Keratinocyte (primary cell): Measurements from ENCODE around the gene ALOXE3. TPM values are rescaled to one million over a fixed set of nuclear protein-coding genes. Genes with fewer than 3 reads are reported as not detected.

Experiments used
- DNase-seq: peaks from one replicate; pipeline ENCODE4 v3.0.0-alpha.2; 2011; ENCODE audit warnings: low read depth, missing footprints, low spot score
- FAIRE-seq: peaks from 2 replicates; lab custom pipeline; 2011; peaks lifted over from hg19 to GRCh38; lab: Jason Lieb, UNC
- H2AFZ ChIP-seq: 2 replicates; pipeline ENCODE4 v1.6.0; 2012; ENCODE audit warnings: low read length, control low read depth, inconsistent platforms; ENCODE audit not compliant: control insufficient read depth
- H3K27ac ChIP-seq: 2 replicates; pipeline ENCODE4 v1.5.1; 2011; ENCODE audit warnings: low read length; ENCODE audit not compliant: control insufficient read depth, insufficient read depth
- H3K27me3 ChIP-seq: 3 replicates; pipeline ENCODE4 v1.6.0; 2011; ENCODE audit warnings: low read length; ENCODE audit not compliant: control insufficient read depth, insufficient read depth; ENCODE audit errors: extremely low read depth
- H3K36me3 ChIP-seq, 2 experiments: 2 replicates in 1 of 2; 3 replicates in 1 of 2; pipeline ENCODE4 v1.5.1; 2011; ENCODE audit warnings: low read length in 2 of 2, mild to moderate bottlenecking in 1 of 2; ENCODE audit not compliant: control insufficient read depth in 2 of 2, insufficient read depth in 2 of 2; ENCODE audit errors: extremely low read depth in 1 of 2
- H3K4me1 ChIP-seq: 3 replicates; pipeline ENCODE4 v1.5.1; 2011; ENCODE audit warnings: low read length; ENCODE audit not compliant: control insufficient read depth, insufficient read depth; ENCODE audit errors: extremely low read depth
- H3K4me2 ChIP-seq: 3 replicates; pipeline ENCODE4 v1.6.0; 2011; ENCODE audit warnings: low read depth, low read length; ENCODE audit not compliant: control insufficient read depth, insufficient read depth; ENCODE audit errors: extremely low read depth
- H3K4me3 ChIP-seq, 3 experiments: fragments of 200-600 bp in 1 of 3; sonication (generic) in 1 of 3; 2 replicates in 2 of 3; 3 replicates in 1 of 3; pipeline ENCODE4 v1.5.1; 2011 to 2016; ENCODE audit warnings: low read length in 3 of 3, mild to moderate bottlenecking in 3 of 3, control low read depth in 2 of 3, inconsistent platforms in 1 of 3, low read depth in 1 of 3, mixed read lengths in 1 of 3, mixed run types in 1 of 3, moderate library complexity in 1 of 3; ENCODE audit not compliant: control insufficient read depth in 2 of 3, insufficient read depth in 2 of 3; ENCODE audit errors: extremely low read depth in 1 of 3
- H3K79me2 ChIP-seq: 2 replicates; pipeline ENCODE4 v1.6.0; 2012; ENCODE audit warnings: low read length; ENCODE audit not compliant: control insufficient read depth, insufficient read depth
- H3K9ac ChIP-seq: 3 replicates; pipeline ENCODE4 v1.6.0; 2011; ENCODE audit warnings: low read length; ENCODE audit not compliant: control insufficient read depth, insufficient read depth; ENCODE audit errors: extremely low read depth
- H3K9me1 ChIP-seq: 3 replicates; pipeline ENCODE4 v1.6.0; 2011; ENCODE audit warnings: low read length; ENCODE audit not compliant: control insufficient read depth, insufficient read depth; ENCODE audit errors: extremely low read depth
- H3K9me3 ChIP-seq: 2 replicates; pipeline ENCODE4 v1.5.1; 2012; ENCODE audit warnings: low read depth, low read length; ENCODE audit not compliant: control insufficient read depth
- H4K20me1 ChIP-seq: 3 replicates; pipeline ENCODE4 v1.6.0; 2011; ENCODE audit warnings: low read length; ENCODE audit not compliant: control insufficient read depth, insufficient read depth; ENCODE audit errors: extremely low read depth
- EZH2 ChIP-seq: IDR thresholded peaks from one replicate; pipeline ENCODE4 v1.6.1; 2012; ENCODE audit warnings: inconsistent platforms, mild to moderate bottlenecking, low read length, moderate library complexity
- dilution Hi-C: fragments of 300-500 bp; cut with MboI; formaldehyde crosslinking; loops from one replicate; pipeline ENCODE4 v1.7.0; 2020; ENCODE audit warnings: low sequenced_read_pairs; ENCODE audit not compliant: extremely low pct_ligation_motif_present
- polyA plus RNA-seq, 5 experiments: library from polyadenylated mRNA; depleted of rRNA in 3 of 5; stranded (reverse) in 3 of 5; stranded (forward) in 1 of 5; unstranded in 1 of 5; fragments of >200 nt; gene quantifications; 1 replicate in 1 of 5; 2 replicates in 3 of 5; 3 replicates in 1 of 5; pipeline versions ENCODE4 v1.2.1 to v1.2.3, GENCODE V29; 2011 to 2012; ENCODE audit warnings: missing spikeins in 2 of 5, low read depth in 1 of 5, low replicate concordance in 1 of 5
- TF ChIP-seq, protein P1 (sequence below), 3 experiments: IDR thresholded peaks in 1 of 3; conservative IDR thresholded peaks in 1 of 3; optimal IDR thresholded peaks in 1 of 3; 2 replicates in 2 of 3; 3 replicates in 1 of 3; pipeline versions ENCODE3 to v1.5.1; 2011; ENCODE audit warnings: low read length in 3 of 3, mild to moderate bottlenecking in 3 of 3, moderate library complexity in 2 of 3, control low read depth in 1 of 3, inconsistent platforms in 1 of 3; ENCODE audit not compliant: insufficient read depth in 2 of 3; ENCODE audit errors: extremely low read depth in 1 of 3

ALOXE3 gene
- polyA plus RNA-seq, 1 donor (not counting 4 experiments of a cell fraction or from before 2014, with no cell fraction given): 2.7 TPM

DNA sequence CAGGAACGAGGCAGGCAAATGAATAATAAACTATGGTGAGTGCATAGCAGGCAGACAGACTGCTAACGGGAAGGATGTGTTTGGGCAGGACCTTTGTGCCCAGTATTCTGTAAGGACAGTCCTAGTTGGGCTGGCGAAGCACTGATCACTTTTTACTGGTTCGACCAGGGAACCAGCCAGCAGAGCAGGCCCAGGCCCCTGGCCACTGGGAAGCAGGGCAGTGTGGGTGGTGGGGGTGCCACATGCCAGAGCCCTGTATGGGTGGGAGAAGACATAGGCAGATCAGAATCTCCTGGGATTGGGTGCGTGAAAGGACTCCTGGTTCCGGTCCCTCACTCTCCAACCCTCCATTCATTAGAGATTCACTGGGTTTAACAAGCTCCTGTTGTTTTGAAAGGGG, 48.4 kb upstream of the ALOXE3 start:
- no peaks in the 10 kb centered on the region for H4K20me1 ChIP-seq
- peaks cover 0 to 1% of the 10 kb centered on the region in 2 experiments for H3K36me3 ChIP-seq
- DNase-seq (no peak), FAIRE-seq (no peak)
- H3K27me3 ChIP-seq: no peaks in the 10 kb centered on the region
- peak overlapping the region; percentile 33 for H2AFZ ChIP-seq
- no peak overlapping the region for H3K4me3 ChIP-seq
- peaks cover 8% of the 10 kb centered on the region for H3K79me2 ChIP-seq
- no peaks in the 10 kb centered on the region for H3K9me3 ChIP-seq
- TF ChIP-seq, protein P1, sequence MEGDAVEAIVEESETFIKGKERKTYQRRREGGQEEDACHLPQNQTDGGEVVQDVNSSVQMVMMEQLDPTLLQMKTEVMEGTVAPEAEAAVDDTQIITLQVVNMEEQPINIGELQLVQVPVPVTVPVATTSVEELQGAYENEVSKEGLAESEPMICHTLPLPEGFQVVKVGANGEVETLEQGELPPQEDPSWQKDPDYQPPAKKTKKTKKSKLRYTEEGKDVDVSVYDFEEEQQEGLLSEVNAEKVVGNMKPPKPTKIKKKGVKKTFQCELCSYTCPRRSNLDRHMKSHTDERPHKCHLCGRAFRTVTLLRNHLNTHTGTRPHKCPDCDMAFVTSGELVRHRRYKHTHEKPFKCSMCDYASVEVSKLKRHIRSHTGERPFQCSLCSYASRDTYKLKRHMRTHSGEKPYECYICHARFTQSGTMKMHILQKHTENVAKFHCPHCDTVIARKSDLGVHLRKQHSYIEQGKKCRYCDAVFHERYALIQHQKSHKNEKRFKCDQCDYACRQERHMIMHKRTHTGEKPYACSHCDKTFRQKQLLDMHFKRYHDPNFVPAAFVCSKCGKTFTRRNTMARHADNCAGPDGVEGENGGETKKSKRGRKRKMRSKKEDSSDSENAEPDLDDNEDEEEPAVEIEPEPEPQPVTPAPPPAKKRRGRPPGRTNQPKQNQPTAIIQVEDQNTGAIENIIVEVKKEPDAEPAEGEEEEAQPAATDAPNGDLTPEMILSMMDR (optimal IDR thresholded peaks at IDR 0.05 in 1 of 3, IDR thresholded peaks at IDR 0.05 in 1 of 3, conservative IDR thresholded peaks at IDR 0.05 in 1 of 3; ENCODE audit: extremely low read depth in 1 of 3, insufficient read depth in 2 of 3, low read length in 3 of 3): no peak
- no peak for TF ChIP-seq EZH2
- dilution Hi-C loops: no loop called here
- H3K9me1 ChIP-seq: no peaks in the 10 kb centered on the region
- H3K27ac ChIP-seq: no peak overlapping the region
- H3K4me1 ChIP-seq: peaks cover 30% of the 10 kb centered on the region
- H3K4me2 ChIP-seq: no peak overlapping the region
- H3K9ac ChIP-seq: no peak overlapping the region

DNA sequence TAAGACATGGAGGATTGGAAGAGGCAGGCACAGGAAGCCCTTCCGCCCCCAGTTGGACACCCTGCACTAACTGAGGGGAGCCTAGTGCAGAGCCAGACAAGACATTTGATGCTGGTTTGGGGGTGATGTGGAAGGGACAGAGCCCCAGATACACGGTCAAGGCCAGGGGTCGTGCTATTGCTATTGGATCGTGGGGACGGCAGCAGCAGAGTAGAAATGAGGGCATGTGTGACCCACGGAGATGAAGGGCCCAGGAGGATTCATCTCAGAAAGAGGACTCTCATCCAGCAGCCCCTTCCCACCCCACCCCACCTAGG, 46.5 kb upstream of the ALOXE3 start:
- TF ChIP-seq EZH2: no peak
- TF ChIP-seq, protein P1 (optimal IDR thresholded peaks at IDR 0.05 in 1 of 3, IDR thresholded peaks at IDR 0.05 in 1 of 3, conservative IDR thresholded peaks at IDR 0.05 in 1 of 3; ENCODE audit: extremely low read depth in 1 of 3, insufficient read depth in 2 of 3, low read length in 3 of 3): no peak
- Histone ChIP-seq H3K9ac (no peak overlapping the region), H2AFZ (peak overlapping the region; percentile 58)

More for the DNA sequence above, 46.5 kb upstream of the ALOXE3 start:
- Histone ChIP-seq H3K9me3 (no peaks in the 10 kb centered on the region), H3K4me1 (peaks cover 35% of the 10 kb centered on the region), H3K27me3 (no peaks in the 10 kb centered on the region), H3K9me1 (no peaks in the 10 kb centered on the region), H3K79me2 (peaks cover 16% of the 10 kb centered on the region), H3K4me3 (no peak overlapping the region), H3K27ac (peak overlapping the region; percentile 14), H3K36me3 (peaks cover 9 to 16% of the 10 kb centered on the region in 2 experiments), H4K20me1 (no peaks in the 10 kb centered on the region), H3K4me2 (peak overlapping the region; percentile 22)
- DNase-seq (no peak), FAIRE-seq (no peak)
- dilution Hi-C loops: no loop called here
